ENCODE measurements around the gene ARID4B.
"Not testable (repeated sequence)": the region's sequence is repeated elsewhere in the genome, so short reads cannot be mapped to it uniquely, and the experiment has no call there.

Gene ARID4B

GRCh38 chr1:235268379-235269125, 59.4 kb downstream of the ARID4B start:
- DNase-seq = no peak

- no peak for DNase-seq
Measured at GRCh38 chr1:235266967-235267366, 61.0 kb downstream of the ARID4B start.

DNA sequence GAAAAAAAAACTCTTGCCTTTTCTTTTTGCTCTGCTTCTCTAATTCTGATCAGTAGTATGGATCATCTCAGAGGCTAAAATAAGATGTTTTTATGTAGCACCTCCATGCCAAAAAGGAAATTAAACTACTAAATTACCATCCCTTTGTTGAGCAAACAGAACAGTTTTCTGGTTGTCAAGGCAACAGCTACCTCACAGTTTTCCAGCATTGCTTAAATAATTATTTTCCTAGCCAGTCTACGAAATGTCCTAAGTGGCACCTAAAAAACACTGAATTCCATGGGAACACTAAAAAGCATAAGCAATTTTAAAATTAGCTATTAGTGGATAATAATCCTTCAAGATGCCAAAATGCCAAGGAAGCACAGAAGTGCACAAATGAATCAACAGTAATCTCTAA, 61.7 kb downstream of the ARID4B start:
- no peak for DNase-seq

- no peak for DNase-seq
Measured at GRCh38 chr1:235265900-235266299, 62.1 kb downstream of the ARID4B start.

- no peak for DNase-seq
Measured at GRCh38 chr1:235264327-235264726, 63.7 kb downstream of the ARID4B start.

- DNase-seq = no peak
Measured at GRCh38 chr1:235262539-235262938, 65.4 kb downstream of the ARID4B start.

DNA sequence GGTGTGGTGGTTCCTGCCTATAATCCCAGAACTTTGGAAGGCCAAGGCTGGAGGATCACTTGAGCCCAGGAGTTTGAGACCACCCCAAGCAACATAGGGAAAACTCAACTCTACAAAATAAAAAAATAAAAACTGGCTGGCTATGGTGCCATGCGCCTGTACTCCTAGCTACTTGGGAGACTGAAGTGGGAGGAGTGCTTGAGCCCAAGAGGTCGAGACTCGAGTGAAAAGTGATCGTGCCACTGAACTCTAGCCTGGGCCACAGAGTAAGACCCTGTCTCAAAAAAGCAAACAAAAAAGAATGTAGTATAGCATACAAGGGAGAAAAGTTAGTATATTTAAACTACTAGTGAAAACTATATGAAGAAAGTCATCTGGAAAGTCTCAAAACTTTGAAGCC, 66.7 kb downstream of the ARID4B start:
- no peak for DNase-seq

DNA sequence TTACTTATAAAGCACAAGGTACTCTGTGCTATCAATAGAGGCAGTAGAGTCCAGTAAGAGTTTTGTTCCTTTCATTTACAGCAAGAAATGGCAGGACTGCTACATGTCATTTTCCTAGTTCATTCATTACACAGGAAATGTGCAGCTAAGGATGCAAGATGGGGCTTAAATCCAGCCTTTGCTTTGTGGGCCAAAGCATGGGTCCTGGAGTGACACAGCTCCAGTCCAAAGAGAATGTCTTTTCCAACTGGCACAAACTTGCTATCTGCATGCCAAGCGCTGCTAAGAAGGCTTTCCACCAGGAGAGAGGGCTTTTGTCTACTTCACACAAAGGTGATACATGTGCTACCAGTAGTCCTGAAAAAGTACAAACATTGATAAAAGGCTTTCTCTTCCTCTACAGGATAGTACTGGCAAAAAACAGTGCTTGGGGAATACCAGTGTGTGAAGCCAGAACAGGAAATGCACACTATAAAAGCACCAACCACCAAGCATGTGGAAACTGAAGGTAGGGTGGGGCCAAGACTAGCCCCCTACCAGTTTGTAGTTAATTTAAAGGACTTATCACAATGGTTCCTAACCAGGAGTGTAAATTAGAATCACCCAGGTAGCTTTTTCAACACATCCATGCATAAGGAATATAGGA, 68.7 kb downstream of the ARID4B start:
- DNase-seq = no peak

DNA sequence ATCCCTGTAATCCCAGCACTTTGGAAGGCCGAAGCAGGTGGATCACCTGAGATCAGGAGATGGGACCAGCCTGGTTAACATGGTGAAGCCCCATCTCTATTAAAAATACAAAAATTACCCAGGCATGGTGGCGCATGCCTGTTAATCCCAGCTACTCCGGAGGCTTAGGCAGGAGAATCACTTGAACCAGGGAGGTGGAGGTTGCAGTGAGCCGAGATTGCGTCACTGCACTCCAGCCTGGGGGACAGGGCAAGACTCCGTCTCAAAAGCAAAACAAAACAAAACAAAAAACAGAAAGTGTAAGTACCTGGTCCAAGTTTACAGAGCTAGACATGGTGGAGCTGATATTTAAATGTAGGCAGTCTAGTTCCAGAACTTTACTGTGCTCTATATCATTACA, 69.9 kb downstream of the ARID4B start:
- not testable (repeated sequence) for DNase-seq

GRCh38 chr1:235254721-235255120, 73.3 kb downstream of the ARID4B start:
- DNase-seq = no peak

DNA sequence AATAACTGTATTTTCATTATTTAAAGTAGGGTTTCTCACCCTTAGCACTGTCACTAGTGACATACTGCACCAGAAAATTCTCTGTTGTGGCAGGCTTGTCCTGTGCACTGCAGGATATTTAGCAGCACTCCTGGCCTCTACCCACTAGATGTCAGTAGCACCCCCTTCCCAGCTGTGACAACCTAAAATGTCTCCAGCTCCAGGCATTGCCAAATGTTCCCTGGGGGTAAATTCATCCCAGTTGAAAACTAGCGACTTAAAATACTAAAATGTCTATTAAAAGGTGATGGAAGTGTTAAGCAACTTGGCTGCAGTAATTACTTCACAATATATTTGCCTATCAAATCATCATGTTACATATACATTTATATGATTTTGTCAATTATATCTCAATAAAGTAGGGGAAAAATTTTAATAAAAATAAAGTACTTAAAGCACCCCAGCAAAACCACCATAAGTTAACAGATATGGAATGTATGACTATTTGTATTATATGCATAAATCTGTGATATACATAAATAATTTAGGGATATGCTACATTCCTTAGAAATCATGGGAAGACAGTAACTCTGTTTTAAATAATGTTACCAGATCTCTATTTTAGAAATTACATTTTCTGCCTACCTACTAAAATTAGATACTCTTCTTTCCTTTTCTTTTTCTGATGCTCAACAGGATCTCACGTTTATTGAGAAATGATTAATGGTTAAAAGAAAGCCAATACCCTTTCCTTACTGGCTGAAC, 74.6 kb downstream of the ARID4B start:
- peak; percentile 64 for DNase-seq

GRCh38 chr1:235250430-235250829, 77.5 kb downstream of the ARID4B start:
- DNase-seq = no peak

GRCh38 chr1:235246022-235246948, 81.7 kb downstream of the ARID4B start:
- DNase-seq = no peak

- no peak for DNase-seq
Measured at GRCh38 chr1:235244974-235245592, 82.9 kb downstream of the ARID4B start.

DNA sequence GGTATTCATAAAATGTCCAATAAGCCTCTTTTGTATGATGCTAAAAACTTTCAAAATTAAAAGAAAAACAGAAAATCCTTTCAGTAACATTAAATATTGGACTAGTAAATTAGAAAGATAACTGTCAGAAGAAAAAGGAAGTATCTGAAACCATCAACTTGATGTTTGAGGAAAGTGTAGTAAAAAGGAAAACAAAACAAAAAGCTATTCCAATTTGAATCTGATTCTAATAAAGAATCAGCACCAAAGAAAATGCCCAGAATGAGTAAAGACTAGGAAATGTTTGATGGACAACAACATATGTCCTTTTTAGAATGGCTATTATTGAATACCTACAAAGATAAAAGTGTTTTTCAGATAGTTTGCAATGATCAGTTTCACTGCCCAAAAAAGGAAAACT, 87.0 kb downstream of the ARID4B start:
- DNase-seq = no peak

- DNase-seq = no peak
Measured at GRCh38 chr1:235239851-235240250, 88.1 kb downstream of the ARID4B start.

DNA sequence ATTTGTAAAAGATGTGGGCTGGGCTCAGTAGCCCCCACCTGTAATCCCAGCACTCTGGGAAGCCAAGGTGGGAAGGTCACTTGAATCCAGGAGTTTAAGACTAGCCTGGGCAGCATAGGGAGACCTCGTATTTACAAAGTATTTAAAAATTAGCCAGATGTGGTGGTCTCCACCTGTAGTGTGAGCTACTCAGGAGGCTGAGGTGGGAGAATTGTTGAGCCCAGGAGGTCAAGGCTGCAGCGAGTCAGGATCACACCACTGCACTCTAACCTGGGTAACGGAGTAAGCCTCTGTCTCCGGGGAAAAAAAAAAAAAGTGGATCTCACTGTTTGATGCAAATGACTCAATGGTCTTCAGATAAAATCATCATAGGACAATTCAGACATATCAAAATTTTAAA, 89.4 kb downstream of the ARID4B start:
- DNase-seq = no peak

GRCh38 chr1:235236128-235236527, 91.9 kb downstream of the ARID4B start:
- no peak for DNase-seq

GRCh38 chr1:235229868-235230267, 98.1 kb downstream of the ARID4B start:
- no peak for DNase-seq

GRCh38 chr1:235227414-235227813, 100.6 kb downstream of the ARID4B start:
- DNase-seq = no peak

DNA sequence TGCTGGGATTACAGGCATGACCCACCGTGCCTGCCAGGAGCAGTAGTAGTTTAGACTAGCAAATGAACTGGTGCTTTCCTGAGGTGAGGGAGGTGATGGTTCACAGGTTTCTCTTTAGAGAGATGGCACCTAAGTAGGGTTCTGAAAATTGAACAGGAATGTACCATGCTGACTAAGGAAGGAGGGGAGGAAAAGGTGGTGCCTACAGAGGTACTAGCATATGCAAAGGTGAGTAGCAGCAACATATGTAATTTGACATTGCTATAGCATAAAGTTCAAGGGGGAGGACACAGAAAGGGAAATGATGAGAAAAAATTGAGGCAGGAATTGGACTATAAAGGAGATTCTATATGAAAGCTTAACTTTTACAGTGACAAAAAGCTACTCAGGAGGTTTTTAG, 101.0 kb downstream of the ARID4B start:
- no peak for DNase-seq

DNA sequence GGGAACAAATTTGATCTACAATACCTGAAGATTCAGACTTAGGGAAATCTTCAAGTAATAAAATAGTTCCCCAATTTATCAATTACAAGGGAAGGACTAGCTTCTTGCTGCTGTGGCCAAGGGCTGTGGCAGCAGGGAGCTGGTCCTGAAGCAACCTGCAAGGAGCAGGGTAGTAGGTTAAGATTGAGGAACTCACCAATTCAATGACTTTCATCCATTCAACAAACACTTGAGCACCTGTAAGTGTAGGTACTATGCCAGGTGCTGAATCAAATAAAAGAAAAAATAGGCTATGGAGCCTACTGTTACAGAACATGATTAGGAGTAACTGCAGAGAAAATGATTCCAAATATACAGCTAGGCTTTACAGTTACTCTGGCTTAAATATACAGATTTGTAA, 102.7 kb downstream of the ARID4B start:
- DNase-seq = no peak
